Effector memory CD8-positive, alpha-beta T cell (primary cell): ENCODE measurements around the gene INPP5E.

Source experiments
- ATAC-seq: fragments of 150-1000 bp; cut with Tn5 transposase; replicated peaks from 2 replicates; pipeline ENCODE4 v1.10.0; 2021; ENCODE audit warnings: mild to moderate bottlenecking, moderate library complexity
- DNase-seq, 3 experiments: peaks; one replicate each; pipeline ENCODE4 v3.0.0; 2021
- H3K27ac Mint-ChIP-seq, 2 donors: one replicate each; pipeline ENCODE4 v1.8.0; 2022; ENCODE audit warnings: mild to moderate bottlenecking in 2 of 2, mixed read lengths in 2 of 2, moderate library complexity in 2 of 2
- H3K27me3 Mint-ChIP-seq, 2 donors: one replicate each; pipeline ENCODE4 v1.8.0; 2022; ENCODE audit warnings: mixed read lengths in 2 of 2
- H3K36me3 Mint-ChIP-seq: one replicate; pipeline ENCODE4 v1.8.0; 2022; ENCODE audit warnings: mild to moderate bottlenecking, moderate library complexity, mixed read lengths; ENCODE audit not compliant: insufficient read depth
- H3K4me1 Mint-ChIP-seq, 2 donors: one replicate each; pipeline ENCODE4 v1.8.0; 2022; ENCODE audit warnings: low read depth in 2 of 2, mixed read lengths in 2 of 2
- H3K4me3 Mint-ChIP-seq, 2 donors: one replicate each; pipeline ENCODE4 v1.8.0; 2022; ENCODE audit warnings: mild to moderate bottlenecking in 2 of 2, mixed read lengths in 2 of 2, moderate library complexity in 2 of 2
- H3K9me3 Mint-ChIP-seq, 2 donors: one replicate each; pipeline ENCODE4 v1.8.0; 2022; ENCODE audit warnings: mixed read lengths in 2 of 2

INPP5E gene

DNA sequence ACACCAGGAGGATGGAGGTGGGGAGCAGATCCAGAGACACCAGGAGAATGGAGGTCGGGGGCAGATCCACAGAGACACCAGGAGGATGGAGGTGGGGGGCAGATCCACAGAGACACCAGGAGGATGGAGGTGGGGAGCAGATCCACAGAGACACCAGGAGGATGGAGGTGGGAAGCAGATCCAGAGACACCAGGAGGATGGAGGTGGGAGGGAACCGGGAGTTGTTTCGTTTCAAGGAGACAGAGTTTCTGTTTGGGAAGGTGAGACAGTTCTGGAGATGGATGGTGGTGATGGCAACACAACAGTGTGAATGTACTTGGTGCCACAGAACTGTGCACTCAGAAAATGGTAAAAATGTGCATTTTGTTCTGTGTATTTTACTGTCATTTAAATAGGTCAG is 9.0 kb upstream of the INPP5E start:
- ATAC-seq (no peak), DNase-seq (no peak)
- Mint-ChIP-seq H3K4me3 (no peak overlapping the region), H3K9me3 (no peaks in the 10 kb centered on the region), H3K27ac (no peak overlapping the region), H3K4me1 (no peaks in the 10 kb centered on the region), H3K27me3 (no peaks in the 10 kb centered on the region), H3K36me3 (peaks cover 88% of the 10 kb centered on the region)

DNA sequence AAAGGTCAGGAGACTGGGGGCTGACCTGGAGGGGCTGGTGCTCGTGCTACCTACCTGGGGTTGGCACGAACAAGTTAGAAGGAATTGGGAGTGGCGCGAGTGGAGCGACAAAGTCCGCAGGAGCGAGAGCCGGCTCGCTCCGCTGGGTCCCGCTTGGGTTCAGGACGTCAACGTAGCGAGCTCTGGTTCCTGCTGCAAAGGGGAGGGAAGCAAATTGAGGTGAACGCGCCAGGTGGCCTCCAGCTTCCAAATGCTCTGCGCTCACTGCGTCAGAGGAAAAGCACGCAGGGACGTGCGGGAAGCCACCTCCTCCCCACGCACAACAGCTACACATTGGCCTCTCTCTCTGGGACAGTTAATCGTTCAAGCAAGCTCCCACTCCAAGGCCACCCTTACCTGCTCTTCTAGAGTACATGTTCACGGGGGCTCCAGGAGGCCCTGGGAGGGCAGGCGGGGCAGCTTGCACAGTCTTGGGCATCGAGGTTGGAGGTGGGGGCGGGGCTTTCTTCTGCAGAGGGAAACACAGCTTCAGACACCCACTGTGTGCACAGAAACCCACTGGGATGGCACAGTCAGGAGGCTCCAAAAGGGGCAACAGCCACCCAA is 7.6 kb upstream of the INPP5E start:
- Mint-ChIP-seq H3K36me3 (peaks cover 84% of the 10 kb centered on the region), H3K27ac (no peak overlapping the region)

DNA sequence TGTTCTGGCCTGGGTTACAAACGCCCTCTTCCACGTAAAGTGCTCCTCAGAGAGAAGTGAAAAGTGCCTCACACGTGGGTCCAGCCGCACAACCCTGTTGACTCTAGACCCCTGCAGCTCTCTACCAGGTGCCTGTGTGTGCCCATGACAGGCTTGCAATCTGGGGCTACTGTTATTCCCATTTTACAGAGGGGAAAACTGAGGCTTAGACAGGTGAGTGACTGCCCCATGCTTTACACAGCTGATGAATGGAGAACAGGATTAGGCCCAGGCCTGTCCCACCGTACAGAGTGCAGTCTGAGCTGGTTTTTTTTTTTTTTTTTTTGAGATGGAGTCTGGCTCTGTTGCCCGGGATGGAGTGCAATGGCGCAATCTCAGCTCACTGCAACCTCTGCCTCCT is 6.2 kb upstream of the INPP5E start:
- no peaks in the 10 kb centered on the region for H3K9me3 Mint-ChIP-seq
- no peak overlapping the region for H3K27ac Mint-ChIP-seq
- ATAC-seq, result no peak
- peaks cover 79% of the 10 kb centered on the region for H3K36me3 Mint-ChIP-seq
- no peaks in the 10 kb centered on the region for H3K4me1 Mint-ChIP-seq
- no peak overlapping the region for H3K4me3 Mint-ChIP-seq
- H3K27me3 Mint-ChIP-seq, result no peaks in the 10 kb centered on the region
- no peak for DNase-seq

More for the DNA sequence above, 7.6 kb upstream of the INPP5E start:
- no peaks in the 10 kb centered on the region for H3K9me3 Mint-ChIP-seq
- ATAC-seq (no peak), DNase-seq (no peak)
- no peaks in the 10 kb centered on the region for H3K27me3 Mint-ChIP-seq
- no peaks in the 10 kb centered on the region for H3K4me1 Mint-ChIP-seq
- H3K4me3 Mint-ChIP-seq, result no peak overlapping the region

DNA sequence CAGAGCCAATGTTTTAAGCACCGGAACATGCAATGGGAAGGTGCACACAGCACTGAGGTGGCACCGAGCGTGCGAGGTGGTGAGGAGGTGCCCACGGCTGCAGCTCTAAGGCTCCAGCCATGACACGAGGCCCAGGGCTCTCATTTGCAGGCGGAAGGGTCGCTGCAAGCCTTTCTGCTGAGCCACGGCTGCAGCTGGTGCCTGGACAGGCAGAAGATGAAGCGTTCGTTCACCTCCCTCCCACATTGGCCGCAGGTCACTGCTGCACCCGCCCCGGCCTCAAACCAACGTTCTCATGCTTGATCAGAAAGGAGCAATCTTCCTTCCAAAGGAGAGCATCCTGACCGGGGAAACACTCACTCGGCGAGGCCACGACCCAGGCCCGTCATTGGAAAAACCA is 4.5 kb upstream of the INPP5E start:
- ATAC-seq (no peak), DNase-seq (no peak)
- Mint-ChIP-seq H3K36me3 (peaks cover 76% of the 10 kb centered on the region), H3K27ac (no peak overlapping the region), H3K9me3 (no peaks in the 10 kb centered on the region), H3K4me3 (no peak overlapping the region), H3K27me3 (no peaks in the 10 kb centered on the region), H3K4me1 (no peaks in the 10 kb centered on the region)

DNA sequence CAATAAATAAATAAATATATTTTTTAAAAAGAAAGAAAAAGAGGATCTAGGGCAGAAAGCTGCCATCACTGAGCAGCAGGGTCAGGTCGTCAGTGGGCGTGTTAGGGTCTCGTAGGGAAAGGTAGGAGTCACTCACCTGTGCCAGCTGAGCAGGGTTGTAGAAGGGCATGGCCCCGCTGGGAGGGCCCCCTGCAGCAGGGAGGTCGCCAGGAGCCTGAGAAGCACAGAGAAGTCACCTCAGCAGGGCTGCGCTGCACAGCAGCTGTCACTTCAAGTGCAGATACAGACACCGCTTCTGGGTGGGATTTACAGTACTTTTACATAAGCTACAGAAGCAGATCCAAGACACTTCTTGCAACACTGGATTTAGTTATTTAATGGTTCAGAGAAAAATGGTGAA is 4.0 kb upstream of the INPP5E start:
- Mint-ChIP-seq H3K4me1 (no peaks in the 10 kb centered on the region), H3K27ac (no peak overlapping the region), H3K36me3 (peaks cover 76% of the 10 kb centered on the region), H3K4me3 (no peak overlapping the region), H3K27me3 (no peaks in the 10 kb centered on the region), H3K9me3 (no peaks in the 10 kb centered on the region)
- no peak for ATAC-seq
- no peak for DNase-seq

DNA sequence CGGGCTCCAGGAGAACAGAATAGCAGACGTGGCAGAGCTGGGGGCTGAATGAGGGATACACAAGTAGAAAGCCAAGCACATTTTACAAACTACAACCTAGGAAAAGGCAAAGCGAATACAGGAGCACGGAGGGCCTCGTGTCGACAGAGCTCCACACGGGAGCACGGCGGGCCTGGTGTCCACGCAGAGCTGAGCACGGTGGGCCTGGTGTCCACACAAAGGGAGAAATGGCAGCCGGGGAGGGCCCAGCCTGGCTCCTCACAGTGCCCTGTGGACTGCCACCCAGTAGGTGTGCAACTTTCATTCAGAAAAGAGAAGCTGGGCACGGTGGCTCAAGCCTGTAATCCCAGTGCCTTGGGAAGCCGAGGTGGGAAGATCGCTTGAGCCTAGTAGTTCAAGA is 3.4 kb upstream of the INPP5E start:
- DNase-seq, result no peak
- Mint-ChIP-seq H3K4me1 (peaks cover 4% of the 10 kb centered on the region in 2 donors), H3K9me3 (no peaks in the 10 kb centered on the region), H3K27me3 (no peaks in the 10 kb centered on the region), H3K27ac (peak overlapping the region in 1 of 2 donors; percentile 94), H3K36me3 (peaks cover 74% of the 10 kb centered on the region), H3K4me3 (no peak overlapping the region)
- ATAC-seq, result no peak

DNA sequence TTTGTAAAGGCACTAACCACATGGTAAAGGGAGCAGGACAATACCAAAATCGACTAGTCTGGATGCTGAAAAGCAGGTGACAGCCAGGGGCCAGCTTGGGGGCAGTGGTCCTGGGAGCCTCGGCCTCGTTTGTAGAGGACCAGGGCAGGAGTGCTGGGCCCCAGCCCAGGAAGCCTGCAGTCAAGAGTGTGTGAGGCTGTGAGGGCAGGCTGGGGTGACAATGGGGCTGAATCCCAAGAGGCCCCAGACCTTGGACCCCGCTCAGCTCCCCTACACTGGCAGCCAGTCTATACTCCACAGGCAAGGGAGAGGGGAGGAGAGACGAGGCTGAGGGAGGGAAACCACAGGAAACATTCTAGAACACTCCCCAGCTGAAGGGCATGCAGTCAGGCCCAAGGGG is 2.6 kb upstream of the INPP5E start:
- Mint-ChIP-seq H3K27me3 (no peaks in the 10 kb centered on the region), H3K27ac (peak overlapping the region in 1 of 2 donors; percentile 94), H3K9me3 (no peaks in the 10 kb centered on the region), H3K36me3 (peaks cover 68% of the 10 kb centered on the region), H3K4me3 (no peak overlapping the region), H3K4me1 (peaks cover 9 to 10% of the 10 kb centered on the region in 2 donors)
- no peak for ATAC-seq
- no peak for DNase-seq

DNA sequence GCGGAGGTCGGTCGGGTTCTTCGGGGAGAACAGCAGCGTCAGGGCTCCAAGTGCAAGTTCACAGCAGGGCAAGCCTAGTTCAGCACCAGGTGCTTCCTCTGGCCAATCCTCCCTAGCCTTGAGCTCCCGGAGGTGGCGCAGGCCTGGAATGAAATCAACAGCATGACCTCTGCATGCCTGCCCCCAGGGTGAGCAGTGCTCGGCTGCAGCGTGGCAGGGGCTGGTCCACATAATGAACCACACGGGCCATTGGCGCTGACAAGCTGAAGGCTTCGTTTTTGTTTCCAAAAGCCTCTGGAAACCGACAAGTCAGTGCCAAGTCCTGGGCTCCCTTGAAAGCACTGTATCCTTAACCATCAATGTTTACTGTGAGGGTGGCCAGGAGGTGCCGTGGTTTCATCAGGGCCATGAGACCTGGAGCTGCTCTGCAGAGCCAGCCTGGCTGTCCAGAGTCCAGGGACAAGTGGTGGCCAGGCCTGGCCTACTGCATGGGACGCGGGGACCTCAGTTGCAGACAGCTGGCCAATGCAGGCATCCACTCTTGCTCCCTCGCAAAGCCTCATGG is 2.1 kb upstream of the INPP5E start:
- peaks cover 63% of the 10 kb centered on the region for H3K36me3 Mint-ChIP-seq

DNA sequence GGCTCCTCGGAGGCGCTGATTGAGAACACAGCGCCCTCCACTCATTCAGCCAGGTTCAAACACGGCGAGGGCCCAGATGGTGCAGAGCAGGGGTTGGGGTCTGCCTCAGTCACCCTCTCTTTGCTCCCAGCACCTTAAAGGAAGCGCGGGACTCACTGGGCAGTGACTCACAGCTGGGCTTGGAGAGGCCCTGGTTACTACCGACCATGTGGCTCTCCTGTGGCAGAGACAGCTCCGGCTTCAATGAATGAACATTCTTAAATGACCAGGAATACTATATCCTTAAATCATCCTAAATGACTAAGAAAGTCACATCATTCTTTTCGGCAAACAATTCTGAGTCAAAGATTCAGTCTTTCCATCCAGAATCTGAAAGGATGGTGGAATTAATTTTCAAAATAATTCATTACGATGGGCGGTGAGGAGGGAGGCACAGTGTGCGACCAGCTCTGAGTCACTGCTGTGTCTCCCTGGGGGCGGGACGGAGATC is 1.6 kb upstream of the INPP5E start:
- Mint-ChIP-seq H3K4me3 (peak overlapping the region; percentile 46 to 67), H3K27ac (peak overlapping the region in 1 of 2 donors; percentile 32), H3K27me3 (no peaks in the 10 kb centered on the region), H3K4me1 (peaks cover 18 to 20% of the 10 kb centered on the region in 2 donors), H3K9me3 (no peaks in the 10 kb centered on the region), H3K36me3 (peaks cover 60% of the 10 kb centered on the region)
- DNase-seq (no peak), ATAC-seq (no peak)

More for the DNA sequence above, 2.1 kb upstream of the INPP5E start:
- DNase-seq (no peak), ATAC-seq (no peak)
- Mint-ChIP-seq H3K4me1 (peaks cover 14 to 15% of the 10 kb centered on the region in 2 donors), H3K9me3 (no peaks in the 10 kb centered on the region), H3K4me3 (no peak overlapping the region), H3K27me3 (no peaks in the 10 kb centered on the region), H3K27ac (peak overlapping the region in 1 of 2 donors; percentile 32)

DNA sequence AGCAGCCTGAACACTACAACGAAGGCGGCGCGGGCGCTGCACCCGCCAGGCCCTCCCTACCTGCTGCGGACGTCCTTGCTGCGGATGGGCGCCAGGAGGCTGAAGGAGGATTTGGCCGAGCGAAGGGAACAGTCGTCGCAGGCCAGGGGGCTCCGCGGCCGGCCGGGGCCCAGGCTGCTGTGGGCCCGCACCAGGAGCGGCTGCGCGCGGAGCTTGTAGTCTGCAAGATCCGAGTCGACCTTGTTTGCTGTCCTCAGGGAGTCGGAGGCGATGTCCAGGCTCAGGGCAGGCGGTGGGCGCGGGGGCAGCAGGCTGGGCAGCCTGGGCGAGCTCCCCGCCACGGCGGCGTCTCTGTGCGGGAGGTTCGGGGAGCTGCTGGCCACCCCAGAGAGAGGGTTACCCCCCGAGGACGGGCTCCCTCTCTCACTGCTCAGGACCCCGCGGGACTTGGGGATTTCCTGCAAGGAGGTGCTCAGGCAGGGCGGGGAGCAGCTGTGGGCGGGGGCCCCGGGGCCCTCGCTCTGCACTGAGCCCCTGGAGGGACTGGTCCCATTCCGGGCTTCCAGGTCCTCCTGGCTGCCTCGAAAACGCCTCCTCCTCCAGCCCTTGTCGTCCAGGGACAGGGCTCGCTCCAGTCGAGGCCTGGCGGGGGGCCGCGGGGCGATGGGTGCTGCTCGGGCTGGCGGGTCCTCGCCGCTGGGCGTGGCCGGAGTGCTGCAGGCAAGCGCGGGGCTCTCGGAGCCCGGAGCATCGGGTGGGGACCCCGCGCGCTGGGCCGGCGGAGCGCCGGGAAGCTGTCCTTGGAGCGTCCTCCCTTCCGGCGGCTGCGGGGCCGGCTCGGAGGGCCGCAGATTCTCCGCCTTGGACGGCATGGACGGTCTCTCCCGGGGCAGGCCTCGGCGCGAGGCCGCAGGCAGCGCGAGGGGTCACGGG is 831 bp downstream of the INPP5E start:
- H3K9me3 Mint-ChIP-seq, result no peaks in the 10 kb centered on the region
- peak; percentile 33 to 47 (median 44) for DNase-seq
- H3K36me3 Mint-ChIP-seq, result peaks cover 36% of the 10 kb centered on the region
- H3K27ac Mint-ChIP-seq, result peak overlapping the region; percentile 86 to 91
- H3K27me3 Mint-ChIP-seq, result no peaks in the 10 kb centered on the region
- H3K4me3 Mint-ChIP-seq, result peak overlapping the region; percentile 82 to 84
- ATAC-seq, result peak; percentile 77
- H3K4me1 Mint-ChIP-seq, result peaks cover 23 to 27% of the 10 kb centered on the region in 2 donors

DNA sequence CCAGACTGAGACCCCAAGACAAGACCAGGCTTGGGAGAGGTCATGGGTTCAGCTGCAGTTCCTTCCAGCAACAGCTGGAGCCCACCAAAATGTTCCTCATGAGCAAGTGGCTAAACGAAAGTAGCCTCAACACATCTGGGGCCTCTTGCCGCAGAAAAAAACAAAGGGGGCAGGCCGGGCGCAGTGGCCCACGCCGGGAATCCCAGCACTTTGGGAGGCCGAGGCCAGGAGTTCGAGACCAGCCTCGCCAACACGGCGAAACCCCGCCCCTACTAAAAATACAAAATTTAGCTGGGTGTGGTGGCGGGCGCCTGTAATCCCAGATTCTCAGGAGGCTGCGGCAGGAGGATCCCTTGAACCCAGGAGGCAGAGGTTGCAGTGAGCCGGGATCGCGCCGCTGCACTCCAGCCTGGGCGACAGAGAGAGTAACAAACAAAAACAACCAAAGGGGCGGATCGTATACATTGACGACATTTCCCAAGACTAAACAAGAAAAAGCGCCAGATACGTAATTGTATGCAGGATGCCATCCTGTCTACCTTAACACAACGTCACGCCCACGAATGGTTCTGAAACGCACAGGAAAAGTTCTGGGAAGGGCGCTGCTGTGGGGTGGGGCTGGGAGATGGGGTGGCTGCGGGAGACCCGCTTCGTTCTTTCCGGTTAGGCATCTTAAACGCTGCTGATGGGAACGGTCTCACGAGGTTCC is 1.7 kb downstream of the INPP5E start:
- ATAC-seq, result no peak

DNA sequence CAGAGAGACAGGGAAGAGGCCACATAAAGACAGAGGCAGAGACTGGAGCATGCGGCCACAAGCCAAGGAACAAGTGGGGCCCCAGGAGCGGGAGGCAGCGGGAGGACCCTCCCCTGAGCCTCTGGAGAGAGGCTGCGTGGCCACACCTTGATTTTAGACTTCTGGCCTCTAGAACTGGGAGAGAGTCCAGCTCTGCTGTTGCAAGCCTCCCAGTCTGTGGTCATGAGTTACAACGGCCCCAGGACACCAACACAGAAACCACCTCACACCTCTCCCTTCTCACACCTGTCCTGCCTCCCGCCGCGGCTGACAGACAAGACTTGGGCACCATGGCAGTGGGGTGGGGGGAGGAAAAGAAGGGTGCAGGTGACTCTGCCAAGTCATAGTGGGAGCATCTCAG is 2.2 kb downstream of the INPP5E start:
- H3K36me3 Mint-ChIP-seq, result peaks cover 27% of the 10 kb centered on the region
- no peaks in the 10 kb centered on the region for H3K27me3 Mint-ChIP-seq

More for the DNA sequence above, 1.7 kb downstream of the INPP5E start:
- Mint-ChIP-seq H3K4me1 (peaks cover 23 to 27% of the 10 kb centered on the region in 2 donors), H3K36me3 (peaks cover 32% of the 10 kb centered on the region), H3K9me3 (no peaks in the 10 kb centered on the region), H3K27me3 (no peaks in the 10 kb centered on the region), H3K4me3 (peak overlapping the region; percentile 82 to 84), H3K27ac (peak overlapping the region; percentile 86 to 91)
- no peak for DNase-seq

DNA sequence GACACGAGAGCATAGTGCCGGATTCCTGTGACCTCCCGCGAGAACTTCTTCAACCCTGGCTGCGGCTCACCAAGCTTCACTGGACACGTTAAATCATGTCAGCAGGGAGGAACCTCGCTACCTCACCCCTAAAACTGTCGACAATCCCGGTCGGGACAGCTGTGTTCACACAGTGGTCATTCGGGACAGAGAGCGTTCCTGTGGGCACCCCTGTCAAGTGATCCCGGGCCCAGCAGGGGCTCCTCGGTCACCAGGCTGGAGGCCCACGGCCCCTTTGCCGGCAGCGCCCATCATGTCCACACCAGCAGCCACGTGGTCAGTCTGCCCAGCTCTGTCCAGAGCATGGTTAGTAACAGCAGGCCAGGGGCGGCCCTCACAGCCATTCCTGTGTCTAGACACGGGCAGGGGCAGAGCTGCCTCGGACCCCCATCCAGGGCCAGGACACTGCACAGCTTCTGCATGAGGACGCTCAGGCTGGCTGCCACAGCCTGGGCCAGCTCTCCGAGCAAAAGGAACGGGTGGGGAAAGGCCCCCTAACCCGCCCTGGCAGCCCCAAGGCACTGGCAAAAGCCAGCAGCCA is 3.5 kb downstream of the INPP5E start:
- peak overlapping the region; percentile 82 to 84 for H3K4me3 Mint-ChIP-seq
- H3K36me3 Mint-ChIP-seq, result peaks cover 17% of the 10 kb centered on the region
- peak overlapping the region in 1 of 2 donors; percentile 56 for H3K27ac Mint-ChIP-seq

More for the DNA sequence above, 2.2 kb downstream of the INPP5E start:
- H3K27ac Mint-ChIP-seq, result peak overlapping the region; percentile 90 to 91
- DNase-seq, result no peak
- no peaks in the 10 kb centered on the region for H3K9me3 Mint-ChIP-seq
- peak overlapping the region; percentile 82 to 84 for H3K4me3 Mint-ChIP-seq
- peaks cover 23 to 27% of the 10 kb centered on the region in 2 donors for H3K4me1 Mint-ChIP-seq
- no peak for ATAC-seq

More for the DNA sequence above, 3.5 kb downstream of the INPP5E start:
- DNase-seq (no peak), ATAC-seq (no peak)
- Mint-ChIP-seq H3K4me1 (peaks cover 23 to 27% of the 10 kb centered on the region in 2 donors), H3K27me3 (no peaks in the 10 kb centered on the region), H3K9me3 (no peaks in the 10 kb centered on the region)
